ENCODE results near the gene HKDC1.

DNA sequence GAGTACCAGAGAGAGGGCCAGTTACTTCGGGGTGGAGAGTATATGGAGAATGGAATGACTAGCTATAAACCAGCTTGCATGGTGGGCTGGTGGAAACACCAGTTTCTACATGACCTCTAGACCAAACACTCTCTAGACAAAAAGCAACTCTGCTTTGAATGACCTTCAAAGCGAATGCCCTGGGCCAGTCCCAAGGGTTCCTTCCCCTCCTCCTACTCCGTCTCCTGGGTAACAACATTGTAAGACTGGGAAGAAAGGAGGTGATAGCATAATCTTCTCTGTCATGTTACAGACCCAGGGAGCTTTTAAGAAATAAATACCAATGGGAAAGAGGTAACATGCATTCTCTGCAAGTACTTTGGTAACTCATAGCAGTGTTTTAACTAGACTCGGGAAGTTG lies 65.6 kb downstream of the HKDC1 start:
- TF ChIP-seq SMC3 (IDR thresholded peaks at IDR 0.05; ENCODE audit: low read depth, low read length) = no peak
- no peak for TF ChIP-seq TEAD4 (IDR thresholded peaks at IDR 0.05; ENCODE audit: borderline replicate concordance, insufficient read depth)
- TF ChIP-seq, protein P1, sequence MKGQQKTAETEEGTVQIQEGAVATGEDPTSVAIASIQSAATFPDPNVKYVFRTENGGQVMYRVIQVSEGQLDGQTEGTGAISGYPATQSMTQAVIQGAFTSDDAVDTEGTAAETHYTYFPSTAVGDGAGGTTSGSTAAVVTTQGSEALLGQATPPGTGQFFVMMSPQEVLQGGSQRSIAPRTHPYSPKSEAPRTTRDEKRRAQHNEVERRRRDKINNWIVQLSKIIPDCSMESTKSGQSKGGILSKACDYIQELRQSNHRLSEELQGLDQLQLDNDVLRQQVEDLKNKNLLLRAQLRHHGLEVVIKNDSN (IDR thresholded peaks at IDR 0.05; ENCODE audit: borderline replicate concordance, low read depth) = no peak

All from SK-N-SH (cell line).